22Rv1 (cell line): ENCODE measurements around the gene DCUN1D3.

ENCODE experiments used
- CTCF ChIP-seq: fragments of 450-650 bp; IDR thresholded peaks from 2 replicates; pipeline ENCODE4 v1.5.1; 2017; ENCODE audit warnings: mild to moderate bottlenecking
- ZFX ChIP-seq: fragments of 450-650 bp; IDR thresholded peaks from 2 replicates; pipeline ENCODE4 v1.6.1; 2017; ENCODE audit warnings: antibody characterized with exemption, borderline replicate concordance

DNA sequence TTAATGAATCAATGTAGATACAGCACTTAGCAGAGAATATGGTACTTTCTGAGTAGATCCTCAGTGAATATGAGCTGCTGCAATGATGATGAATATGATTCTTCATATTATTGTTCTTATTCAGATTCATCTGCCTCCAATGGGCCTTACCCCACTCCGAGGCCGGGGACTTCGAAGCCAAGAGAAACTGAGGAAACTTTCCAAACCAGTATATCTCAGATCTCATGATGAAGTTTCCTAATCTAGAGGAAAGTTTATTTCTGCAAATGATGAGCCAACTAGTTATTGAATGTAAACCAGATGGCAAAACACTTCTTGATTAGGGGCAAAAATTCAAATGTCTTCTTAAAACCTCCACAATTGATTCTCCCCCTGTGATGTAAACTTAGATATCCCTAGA, 23.7 kb upstream of the DCUN1D3 start:
- TF ChIP-seq CTCF (no peak), ZFX (no peak)
